Smooth muscle cell of the brain vasculature (primary cell): ENCODE results near the gene GAPVD1.
A peak's percentile ranks its signal among the peaks of the same experiment; 100 is the strongest.
"Not testable (repeated sequence)": the region's sequence is repeated elsewhere in the genome, so short reads cannot be mapped to it uniquely, and the experiment has no call there.

Experiments used
- DNase-seq: peaks from one replicate; pipeline ENCODE4 v3.0.0-alpha.2; 2012; ENCODE audit warnings: low read depth, low spot score

GAPVD1 gene

GRCh38 chr9:125316359-125316758 lies 54.7 kb downstream of the GAPVD1 start:
- DNase-seq = not testable (repeated sequence)

- no peak for DNase-seq
Measured at GRCh38 chr9:125317704-125318103, 56.1 kb downstream of the GAPVD1 start.

- no peak for DNase-seq
Measured at GRCh38 chr9:125321496-125321895, 59.9 kb downstream of the GAPVD1 start.

- no peak for DNase-seq
Measured at GRCh38 chr9:125323615-125324014, 62.0 kb downstream of the GAPVD1 start.

- no peak for DNase-seq
Measured at GRCh38 chr9:125325826-125326225, 64.2 kb downstream of the GAPVD1 start.

- DNase-seq = no peak
Measured at GRCh38 chr9:125329978-125330377, 68.4 kb downstream of the GAPVD1 start.

- no peak for DNase-seq
Measured at GRCh38 chr9:125330587-125330986, 69.0 kb downstream of the GAPVD1 start.

GRCh38 chr9:125332527-125332926 lies 70.9 kb downstream of the GAPVD1 start:
- no peak for DNase-seq

GRCh38 chr9:125337236-125337635 lies 75.6 kb downstream of the GAPVD1 start:
- no peak for DNase-seq

- DNase-seq = no peak
Measured at GRCh38 chr9:125338929-125339328, 77.3 kb downstream of the GAPVD1 start.

GRCh38 chr9:125341566-125341965 lies 79.9 kb downstream of the GAPVD1 start:
- DNase-seq = no peak

GRCh38 chr9:125343518-125344275 lies 82.1 kb downstream of the GAPVD1 start:
- peak; percentile 70 for DNase-seq

- DNase-seq = no peak
Measured at GRCh38 chr9:125346080-125346732, 84.6 kb downstream of the GAPVD1 start.

- DNase-seq = no peak
Measured at GRCh38 chr9:125355601-125356000, 94.0 kb downstream of the GAPVD1 start.

GRCh38 chr9:125356032-125356431 lies 94.4 kb downstream of the GAPVD1 start:
- DNase-seq = no peak

GRCh38 chr9:125359011-125359410 lies 97.4 kb downstream of the GAPVD1 start:
- DNase-seq = no peak

- DNase-seq = no peak
Measured at GRCh38 chr9:125360601-125361000, 99.0 kb downstream of the GAPVD1 start.

GRCh38 chr9:125361837-125362531 lies 100.4 kb downstream of the GAPVD1 start:
- DNase-seq = no peak

- no peak for DNase-seq
Measured at GRCh38 chr9:125366676-125367075, 105.0 kb downstream of the GAPVD1 start.

GRCh38 chr9:125370786-125371185 lies 109.2 kb downstream of the GAPVD1 start:
- DNase-seq = no peak

- no peak for DNase-seq
Measured at GRCh38 chr9:125372441-125373226, 111.0 kb downstream of the GAPVD1 start.
